ENCODE measurements around the gene TBX2.

TBX2 gene

GRCh38 chr17:61402073-61402541, 2.5 kb downstream of the TBX2 start:
- H3K4me2 ChIP-seq (ENCODE audit: low read length), result no peak overlapping the region
- H2BK12ac ChIP-seq (ENCODE audit: low read length), result no peak overlapping the region
- no peak overlapping the region for H4K12ac ChIP-seq (ENCODE audit: low read depth, low read length)
- H2AFZ ChIP-seq (ENCODE audit: insufficient read depth, low read length, poor library complexity), result no peak overlapping the region
- no peak overlapping the region for H3K14ac ChIP-seq (ENCODE audit: low read length)
- WGBS (ENCODE audit: extremely low coverage, insufficient coverage, insufficient read length), result no CpG with 5 or more reads among the region's 11 CpGs
- no peak overlapping the region for H3K4ac ChIP-seq (ENCODE audit: low read depth, low read length)
- H3K27ac ChIP-seq (ENCODE audit: low read depth, low read length), result no peak overlapping the region
- peaks cover 83% of the 10 kb centered on the region for H3K27me3 ChIP-seq (ENCODE audit: insufficient read depth, low read length)
- no peak overlapping the region for H3K18ac ChIP-seq (ENCODE audit: low read length)
- peak overlapping the region; percentile 23 for H3K4me3 ChIP-seq (ENCODE audit: low read depth, low read length)
- H3K36me3 ChIP-seq (ENCODE audit: control insufficient read depth in 1 of 2, insufficient read depth in 2 of 2, low read length in 2 of 2), result no peaks in the 10 kb centered on the region
- H3K4me1 ChIP-seq (ENCODE audit: control insufficient read depth in 1 of 2, insufficient read depth in 2 of 2, low read length in 2 of 2), result peaks cover 14 to 46% of the 10 kb centered on the region in 2 experiments
- no peak overlapping the region for H2BK120ac ChIP-seq (ENCODE audit: insufficient read depth, low read length, poor library complexity)
- no peak overlapping the region for H2AK5ac ChIP-seq (ENCODE audit: low read length)
- H4K8ac ChIP-seq (ENCODE audit: low read depth, low read length), result no peak overlapping the region
- H3K79me1 ChIP-seq (ENCODE audit: low read length), result peaks cover 2% of the 10 kb centered on the region
- no peak overlapping the region for H4K91ac ChIP-seq (ENCODE audit: low read depth, low read length)
- H3K79me2 ChIP-seq (ENCODE audit: control insufficient read depth, insufficient read depth, low read length, poor library complexity), result no peaks in the 10 kb centered on the region
- no peak overlapping the region for H3K9ac ChIP-seq (ENCODE audit: low read length)
- H2BK5ac ChIP-seq (ENCODE audit: low read depth, low read length, poor library complexity), result no peak overlapping the region
- H3K23ac ChIP-seq (ENCODE audit: low read length), result no peak overlapping the region
- DNase-seq, result no peak
- peaks cover 17% of the 10 kb centered on the region for H3K9me3 ChIP-seq (ENCODE audit: insufficient read depth, low read depth, low read length)

DNA sequence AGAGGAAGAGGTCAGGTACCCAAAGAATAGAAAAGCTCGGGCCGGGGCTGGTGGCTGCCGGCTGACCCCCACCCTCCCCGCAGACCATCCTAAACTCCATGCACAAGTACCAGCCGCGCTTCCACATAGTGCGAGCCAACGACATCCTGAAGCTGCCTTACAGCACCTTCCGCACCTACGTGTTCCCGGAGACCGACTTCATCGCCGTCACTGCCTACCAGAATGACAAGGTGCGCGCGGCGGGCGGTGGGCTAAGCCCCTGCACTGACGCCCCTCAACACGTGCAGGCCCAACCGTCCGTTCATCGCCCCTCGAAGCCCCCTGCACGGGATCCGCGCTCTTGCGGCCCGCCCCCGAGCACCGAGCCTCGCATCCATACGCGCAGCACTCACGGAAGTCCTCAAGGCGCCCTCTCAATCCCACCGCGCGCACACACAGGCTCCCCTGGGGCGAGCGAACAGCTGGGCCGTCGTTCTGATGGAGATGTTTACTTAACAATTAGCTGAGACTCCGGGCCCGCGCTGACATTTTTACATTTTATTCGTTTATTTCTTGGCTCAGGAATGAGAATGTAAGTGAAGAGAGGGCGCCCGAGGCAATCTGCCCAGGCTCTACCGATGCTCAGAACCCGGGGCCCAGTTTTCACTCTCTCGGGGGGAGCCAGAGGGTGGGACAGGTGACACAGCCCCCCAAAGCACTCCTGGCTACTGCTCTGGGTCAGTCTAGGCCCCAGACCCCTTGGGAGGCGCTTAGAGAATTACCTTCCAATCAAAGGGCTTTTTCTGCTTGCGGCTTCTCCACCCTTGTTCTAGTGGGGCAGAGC, 3.5 kb downstream of the TBX2 start:
- Histone ChIP-seq H2BK120ac (ENCODE audit: insufficient read depth, low read length, poor library complexity) (no peak overlapping the region), H3K79me2 (ENCODE audit: control insufficient read depth, insufficient read depth, low read length, poor library complexity) (no peaks in the 10 kb centered on the region), H3K79me1 (ENCODE audit: low read length) (peaks cover 2% of the 10 kb centered on the region), H4K91ac (ENCODE audit: low read depth, low read length) (no peak overlapping the region), H3K18ac (ENCODE audit: low read length) (no peak overlapping the region), H3K27ac (ENCODE audit: low read depth, low read length) (no peak overlapping the region), H3K4me2 (ENCODE audit: low read length) (peak overlapping the region; percentile 26), H4K8ac (ENCODE audit: low read depth, low read length) (no peak overlapping the region), H2BK12ac (ENCODE audit: low read length) (no peak overlapping the region), H3K9ac (ENCODE audit: low read length) (no peak overlapping the region), H3K4me3 (ENCODE audit: low read depth, low read length) (no peak overlapping the region), H2AK5ac (ENCODE audit: low read length) (no peak overlapping the region), H4K12ac (ENCODE audit: low read depth, low read length) (no peak overlapping the region), H2BK5ac (ENCODE audit: low read depth, low read length, poor library complexity) (no peak overlapping the region), H3K14ac (ENCODE audit: low read length) (no peak overlapping the region), H3K9me3 (ENCODE audit: insufficient read depth, low read depth, low read length) (peaks cover 15% of the 10 kb centered on the region), H3K36me3 (ENCODE audit: control insufficient read depth in 1 of 2, insufficient read depth in 2 of 2, low read length in 2 of 2) (no peaks in the 10 kb centered on the region), H3K4me1 (ENCODE audit: control insufficient read depth in 1 of 2, insufficient read depth in 2 of 2, low read length in 2 of 2) (peaks cover 11 to 38% of the 10 kb centered on the region in 2 experiments), H3K4ac (ENCODE audit: low read depth, low read length) (no peak overlapping the region), H3K27me3 (ENCODE audit: insufficient read depth, low read length) (peaks cover 87% of the 10 kb centered on the region), H2AFZ (ENCODE audit: insufficient read depth, low read length, poor library complexity) (no peak overlapping the region), H3K23ac (ENCODE audit: low read length) (no peak overlapping the region)
- no CpG with 5 or more reads among the region's 55 CpGs for WGBS (ENCODE audit: extremely low coverage, insufficient coverage, insufficient read length)
- no peak for DNase-seq

- Histone ChIP-seq H3K23ac (ENCODE audit: low read length) (no peak overlapping the region), H2BK120ac (ENCODE audit: insufficient read depth, low read length, poor library complexity) (no peak overlapping the region), H3K79me1 (ENCODE audit: low read length) (peaks cover 2% of the 10 kb centered on the region), H3K9ac (ENCODE audit: low read length) (no peak overlapping the region), H3K14ac (ENCODE audit: low read length) (no peak overlapping the region), H3K4me3 (ENCODE audit: low read depth, low read length) (no peak overlapping the region), H3K27me3 (ENCODE audit: insufficient read depth, low read length) (peaks cover 86% of the 10 kb centered on the region), H2AFZ (ENCODE audit: insufficient read depth, low read length, poor library complexity) (no peak overlapping the region), H4K8ac (ENCODE audit: low read depth, low read length) (no peak overlapping the region), H3K9me3 (ENCODE audit: insufficient read depth, low read depth, low read length) (peaks cover 15% of the 10 kb centered on the region), H3K27ac (ENCODE audit: low read depth, low read length) (no peak overlapping the region), H3K4me1 (ENCODE audit: control insufficient read depth in 1 of 2, insufficient read depth in 2 of 2, low read length in 2 of 2) (peaks cover 11 to 32% of the 10 kb centered on the region in 2 experiments), H2BK5ac (ENCODE audit: low read depth, low read length, poor library complexity) (no peak overlapping the region), H3K18ac (ENCODE audit: low read length) (no peak overlapping the region), H4K12ac (ENCODE audit: low read depth, low read length) (no peak overlapping the region), H3K4me2 (ENCODE audit: low read length) (peak overlapping the region; percentile 53), H2AK5ac (ENCODE audit: low read length) (no peak overlapping the region), H3K36me3 (ENCODE audit: control insufficient read depth in 1 of 2, insufficient read depth in 2 of 2, low read length in 2 of 2) (no peaks in the 10 kb centered on the region), H2BK12ac (ENCODE audit: low read length) (no peak overlapping the region), H3K4ac (ENCODE audit: low read depth, low read length) (no peak overlapping the region), H4K91ac (ENCODE audit: low read depth, low read length) (no peak overlapping the region), H3K79me2 (ENCODE audit: control insufficient read depth, insufficient read depth, low read length, poor library complexity) (no peaks in the 10 kb centered on the region)
- no CpG with 5 or more reads among the region's 66 CpGs for WGBS (ENCODE audit: extremely low coverage, insufficient coverage, insufficient read length)
- no peak for DNase-seq
Observed at GRCh38 chr17:61403801-61404662, 4.4 kb downstream of the TBX2 start.

- no peak overlapping the region for H2AFZ ChIP-seq (ENCODE audit: insufficient read depth, low read length, poor library complexity)
- WGBS (ENCODE audit: extremely low coverage, insufficient coverage, insufficient read length), result no CpG with 5 or more reads among the region's 27 CpGs
Observed at GRCh38 chr17:61404663-61404912, 4.9 kb downstream of the TBX2 start.

More at GRCh38 chr17:61404663-61404912, 4.9 kb downstream of the TBX2 start:
- no peaks in the 10 kb centered on the region for H3K79me2 ChIP-seq (ENCODE audit: control insufficient read depth, insufficient read depth, low read length, poor library complexity)
- H3K18ac ChIP-seq (ENCODE audit: low read length), result no peak overlapping the region
- H4K8ac ChIP-seq (ENCODE audit: low read depth, low read length), result no peak overlapping the region
- peak overlapping the region; percentile 53 for H3K4me2 ChIP-seq (ENCODE audit: low read length)
- H2BK12ac ChIP-seq (ENCODE audit: low read length), result no peak overlapping the region
- H3K14ac ChIP-seq (ENCODE audit: low read length), result no peak overlapping the region
- H3K27me3 ChIP-seq (ENCODE audit: insufficient read depth, low read length), result peaks cover 87% of the 10 kb centered on the region
- no peak overlapping the region for H3K4me3 ChIP-seq (ENCODE audit: low read depth, low read length)
- H3K9me3 ChIP-seq (ENCODE audit: insufficient read depth, low read depth, low read length), result peaks cover 15% of the 10 kb centered on the region
- peaks cover 2% of the 10 kb centered on the region for H3K79me1 ChIP-seq (ENCODE audit: low read length)
- no peak overlapping the region for H3K23ac ChIP-seq (ENCODE audit: low read length)
- no peaks in the 10 kb centered on the region for H3K36me3 ChIP-seq (ENCODE audit: control insufficient read depth in 1 of 2, insufficient read depth in 2 of 2, low read length in 2 of 2)
- H2BK5ac ChIP-seq (ENCODE audit: low read depth, low read length, poor library complexity), result no peak overlapping the region
- H3K4ac ChIP-seq (ENCODE audit: low read depth, low read length), result no peak overlapping the region
- H3K4me1 ChIP-seq (ENCODE audit: control insufficient read depth in 1 of 2, insufficient read depth in 2 of 2, low read length in 2 of 2), result peaks cover 11 to 30% of the 10 kb centered on the region in 2 experiments
- H4K12ac ChIP-seq (ENCODE audit: low read depth, low read length), result no peak overlapping the region
- no peak overlapping the region for H4K91ac ChIP-seq (ENCODE audit: low read depth, low read length)
- no peak for DNase-seq
- H3K27ac ChIP-seq (ENCODE audit: low read depth, low read length), result no peak overlapping the region
- no peak overlapping the region for H3K9ac ChIP-seq (ENCODE audit: low read length)
- no peak overlapping the region for H2AK5ac ChIP-seq (ENCODE audit: low read length)
- H2BK120ac ChIP-seq (ENCODE audit: insufficient read depth, low read length, poor library complexity), result no peak overlapping the region

Measured in trophoblast cell (in vitro differentiated cells and primary cell).